ENCODE measurements around the gene RAB4B. TPM values are rescaled to one million over a fixed set of nuclear protein-coding genes. Genes with fewer than 3 reads are reported as not detected.

RAB4B gene
- polyA plus RNA-seq, 1 donor, result 19.2 TPM

DNA sequence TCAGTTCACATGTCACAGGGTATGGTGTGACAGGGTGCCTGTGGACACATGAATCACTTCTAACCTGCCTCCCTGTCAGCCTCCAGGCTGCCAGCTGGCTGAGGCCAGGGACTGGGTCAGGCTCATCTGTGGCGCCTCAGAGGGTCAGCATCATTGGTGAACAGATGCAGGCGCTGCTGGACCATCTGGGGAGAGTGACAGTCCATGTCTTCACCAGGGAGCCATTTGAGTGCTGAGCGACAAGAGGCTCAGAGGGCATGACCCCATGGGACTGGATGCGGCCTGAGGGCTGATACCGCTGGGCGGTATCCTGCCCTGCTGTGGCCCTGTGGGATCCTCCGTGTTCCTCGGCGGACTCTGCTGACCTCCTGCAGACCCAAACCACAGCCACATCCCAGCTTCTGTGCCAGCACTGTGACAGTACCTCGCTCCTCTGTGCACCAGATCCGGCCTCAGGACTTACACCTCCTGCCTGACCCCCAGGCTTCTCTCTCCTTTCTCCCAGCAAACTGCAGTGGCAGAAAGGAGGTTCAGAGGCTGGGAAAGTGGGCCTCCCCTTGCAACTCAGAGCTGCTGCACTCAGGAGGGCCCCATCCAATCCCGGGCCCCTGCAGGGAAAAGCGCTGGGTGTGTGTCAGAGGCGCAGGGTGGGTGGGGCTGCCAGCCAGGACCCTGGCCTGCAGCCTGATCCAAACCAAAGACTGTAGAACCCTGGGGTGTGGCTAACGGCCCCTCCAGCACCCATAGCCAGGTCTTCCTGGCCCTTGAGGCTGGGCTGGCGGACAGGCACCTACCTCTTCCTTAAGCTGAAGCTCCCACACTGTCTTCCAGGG, 38.0 kb upstream of the RAB4B start:
- no peaks in the 10 kb centered on the region for H3K27me3 ChIP-seq (ENCODE audit: control insufficient read depth, insufficient read depth, low read length)
- no peaks in the 10 kb centered on the region for H3K9me3 ChIP-seq (ENCODE audit: control insufficient read depth, low read depth, low read length)
- H3K27ac ChIP-seq (ENCODE audit: low read length), result no peak overlapping the region
- peaks cover 58% of the 10 kb centered on the region for H3K36me3 ChIP-seq (ENCODE audit: control insufficient read depth, insufficient read depth, low read length)
- no peak for DNase-seq
- no CpG with 5 or more reads among the region's 16 CpGs for WGBS (ENCODE audit: insufficient coverage, low lambda C conversion rate)
- H3K4me3 ChIP-seq (ENCODE audit: low read length), result no peak overlapping the region
- peaks cover 9% of the 10 kb centered on the region for H3K4me1 ChIP-seq (ENCODE audit: control insufficient read depth, insufficient read depth, low read length)

DNA sequence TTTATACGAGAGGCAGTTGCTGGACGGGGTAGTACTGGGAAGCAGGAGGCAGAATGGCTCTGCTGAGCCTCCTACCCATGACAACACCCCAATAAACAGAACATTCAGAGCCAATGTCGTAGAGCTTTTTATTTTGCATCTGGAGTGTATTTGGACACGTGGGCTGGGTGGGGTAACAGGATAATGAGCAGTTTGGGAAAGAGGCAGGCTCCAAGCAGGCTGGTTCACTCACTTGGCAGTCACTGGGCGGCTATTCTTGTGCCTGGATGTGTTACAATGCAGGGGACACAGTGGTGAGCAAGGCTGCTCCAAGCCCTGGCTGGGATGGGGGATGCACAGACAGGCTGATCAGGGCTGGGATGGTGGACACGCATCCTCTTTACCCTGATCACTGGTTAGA, 37.3 kb upstream of the RAB4B start:
- Histone ChIP-seq H3K4me1 (ENCODE audit: control insufficient read depth, insufficient read depth, low read length) (peaks cover 3% of the 10 kb centered on the region), H3K4me3 (ENCODE audit: low read length) (no peak overlapping the region), H3K9me3 (ENCODE audit: control insufficient read depth, low read depth, low read length) (no peaks in the 10 kb centered on the region), H3K27me3 (ENCODE audit: control insufficient read depth, insufficient read depth, low read length) (no peaks in the 10 kb centered on the region), H3K36me3 (ENCODE audit: control insufficient read depth, insufficient read depth, low read length) (peaks cover 52% of the 10 kb centered on the region), H3K27ac (ENCODE audit: low read length) (no peak overlapping the region)
- DNase-seq, result no peak
- WGBS (ENCODE audit: insufficient coverage, low lambda C conversion rate), result 60% methylated on average over 1 of the region's 6 CpGs

DNA sequence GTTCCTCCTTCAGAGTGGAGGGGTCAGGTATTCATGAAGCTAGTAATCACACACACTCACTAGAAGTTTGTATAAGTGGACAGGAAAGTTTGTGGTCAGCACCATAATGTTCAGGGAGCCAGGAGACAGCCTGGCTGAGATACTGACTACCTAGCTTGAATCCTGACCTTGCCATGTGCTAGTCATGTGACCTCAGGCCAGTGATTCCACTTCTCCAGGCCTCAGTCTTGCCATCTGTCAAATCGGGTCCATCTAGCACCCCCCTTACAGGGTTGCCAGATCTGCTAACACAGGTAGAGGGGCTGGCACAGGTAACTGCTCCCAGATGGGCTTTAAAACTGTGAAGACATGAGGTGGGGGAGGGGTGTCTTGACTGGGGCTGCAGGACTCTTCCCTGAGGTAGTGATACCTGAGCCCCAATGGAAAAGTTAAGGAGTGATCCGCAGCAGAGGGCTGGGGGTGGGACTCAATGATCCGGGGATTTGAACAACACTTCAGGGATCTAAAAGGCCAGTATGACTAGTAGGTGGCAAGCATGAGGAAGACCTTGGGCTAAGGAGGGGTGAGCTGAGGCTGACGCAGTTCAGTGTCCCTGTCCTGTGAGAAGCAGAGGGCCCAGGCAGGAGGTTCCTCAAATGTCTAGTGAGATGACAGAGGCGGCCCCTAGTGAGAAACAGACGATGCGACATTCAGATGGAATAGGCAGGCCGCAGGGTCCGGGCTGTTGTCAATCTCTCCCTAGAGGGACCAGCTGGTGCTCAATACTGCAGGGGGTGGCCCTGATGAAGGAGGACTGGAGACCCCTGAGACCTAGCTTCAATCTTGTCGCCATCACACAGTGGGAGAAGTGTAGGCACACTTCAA, 36.3 kb upstream of the RAB4B start:
- no peak for DNase-seq
- Histone ChIP-seq H3K4me1 (ENCODE audit: control insufficient read depth, insufficient read depth, low read length) (no peaks in the 10 kb centered on the region), H3K9me3 (ENCODE audit: control insufficient read depth, low read depth, low read length) (no peaks in the 10 kb centered on the region), H3K27me3 (ENCODE audit: control insufficient read depth, insufficient read depth, low read length) (no peaks in the 10 kb centered on the region), H3K4me3 (ENCODE audit: low read length) (no peak overlapping the region), H3K36me3 (ENCODE audit: control insufficient read depth, insufficient read depth, low read length) (peaks cover 49% of the 10 kb centered on the region), H3K27ac (ENCODE audit: low read length) (no peak overlapping the region)
- no CpG with 5 or more reads among the region's 10 CpGs for WGBS (ENCODE audit: insufficient coverage, low lambda C conversion rate)

DNA sequence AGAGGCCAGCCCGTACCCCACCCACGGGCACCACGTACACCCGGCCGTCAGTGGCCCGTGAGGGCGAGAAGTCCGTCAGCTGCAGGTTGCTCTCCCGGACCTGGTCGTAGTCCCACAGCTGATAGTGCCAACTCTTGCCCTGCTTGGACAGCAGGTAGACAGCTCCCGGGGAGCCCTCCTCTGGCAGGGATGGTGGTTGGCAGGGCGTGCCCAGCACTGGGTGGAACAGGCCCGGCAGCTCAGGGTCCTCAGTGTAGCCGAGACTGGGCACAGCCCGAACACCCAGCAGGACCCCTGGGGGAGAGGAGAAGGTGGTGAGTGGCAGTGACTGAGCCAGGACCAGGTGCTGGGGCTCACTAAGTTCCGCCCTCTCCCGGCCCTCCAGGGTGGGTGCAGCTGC, 35.6 kb upstream of the RAB4B start:
- Histone ChIP-seq H3K9me3 (ENCODE audit: control insufficient read depth, low read depth, low read length) (no peaks in the 10 kb centered on the region), H3K27ac (ENCODE audit: low read length) (no peak overlapping the region), H3K36me3 (ENCODE audit: control insufficient read depth, insufficient read depth, low read length) (peaks cover 42% of the 10 kb centered on the region), H3K4me3 (ENCODE audit: low read length) (no peak overlapping the region), H3K27me3 (ENCODE audit: control insufficient read depth, insufficient read depth, low read length) (no peaks in the 10 kb centered on the region), H3K4me1 (ENCODE audit: control insufficient read depth, insufficient read depth, low read length) (no peaks in the 10 kb centered on the region)
- no CpG with 5 or more reads among the region's 17 CpGs for WGBS (ENCODE audit: insufficient coverage, low lambda C conversion rate)
- DNase-seq, result no peak

DNA sequence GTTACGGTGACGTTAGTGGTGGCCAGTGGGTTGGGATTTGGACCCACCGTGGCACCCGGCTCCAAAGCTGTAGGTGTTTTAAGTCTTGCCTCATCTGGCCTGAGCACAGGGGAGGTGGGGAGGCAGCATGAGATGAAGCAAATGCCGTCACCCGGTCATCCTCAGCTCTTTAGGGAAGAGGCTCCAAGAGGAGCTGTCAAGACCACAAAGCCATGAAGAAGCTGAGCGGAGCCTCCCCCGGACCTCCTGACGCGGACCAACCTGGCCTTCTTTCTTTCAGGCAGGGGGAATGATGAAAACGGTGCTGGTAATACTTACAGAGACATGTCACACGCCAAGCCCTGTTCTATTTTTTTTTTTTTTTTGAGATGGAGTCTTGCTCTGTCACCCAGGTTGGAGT, 35.2 kb upstream of the RAB4B start:
- Histone ChIP-seq H3K9me3 (ENCODE audit: control insufficient read depth, low read depth, low read length) (no peaks in the 10 kb centered on the region), H3K4me1 (ENCODE audit: control insufficient read depth, insufficient read depth, low read length) (no peaks in the 10 kb centered on the region), H3K27me3 (ENCODE audit: control insufficient read depth, insufficient read depth, low read length) (no peaks in the 10 kb centered on the region), H3K27ac (ENCODE audit: low read length) (no peak overlapping the region), H3K4me3 (ENCODE audit: low read length) (no peak overlapping the region), H3K36me3 (ENCODE audit: control insufficient read depth, insufficient read depth, low read length) (peaks cover 39% of the 10 kb centered on the region)
- no CpG with 5 or more reads among the region's 12 CpGs for WGBS (ENCODE audit: insufficient coverage, low lambda C conversion rate)
- no peak for DNase-seq

DNA sequence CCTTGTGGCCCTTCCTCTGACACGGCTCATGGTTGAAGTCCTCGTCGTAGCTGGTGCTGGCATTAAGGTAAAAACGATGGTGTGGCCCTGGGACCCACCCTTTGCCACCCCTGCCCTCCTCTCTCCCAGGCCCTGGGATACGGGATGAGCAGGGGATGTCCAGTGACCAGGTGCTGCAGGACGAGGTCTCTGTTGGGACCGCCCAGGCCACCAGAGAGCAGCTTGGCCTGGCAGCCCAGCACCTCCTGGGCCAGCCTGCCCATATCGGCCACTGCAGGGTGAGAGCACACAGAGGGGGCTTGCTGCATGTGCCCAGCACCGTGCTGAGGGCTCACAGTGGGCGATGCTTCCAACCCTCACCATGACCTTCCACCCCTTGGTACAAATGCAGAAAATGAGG, 34.1 kb upstream of the RAB4B start:
- H3K4me3 ChIP-seq (ENCODE audit: low read length), result no peak overlapping the region
- H3K36me3 ChIP-seq (ENCODE audit: control insufficient read depth, insufficient read depth, low read length), result peaks cover 32% of the 10 kb centered on the region
- no peak overlapping the region for H3K27ac ChIP-seq (ENCODE audit: low read length)
- no CpG with 5 or more reads among the region's 10 CpGs for WGBS (ENCODE audit: insufficient coverage, low lambda C conversion rate)
- no peaks in the 10 kb centered on the region for H3K4me1 ChIP-seq (ENCODE audit: control insufficient read depth, insufficient read depth, low read length)
- no peak for DNase-seq
- H3K27me3 ChIP-seq (ENCODE audit: control insufficient read depth, insufficient read depth, low read length), result no peaks in the 10 kb centered on the region
- no peaks in the 10 kb centered on the region for H3K9me3 ChIP-seq (ENCODE audit: control insufficient read depth, low read depth, low read length)

DNA sequence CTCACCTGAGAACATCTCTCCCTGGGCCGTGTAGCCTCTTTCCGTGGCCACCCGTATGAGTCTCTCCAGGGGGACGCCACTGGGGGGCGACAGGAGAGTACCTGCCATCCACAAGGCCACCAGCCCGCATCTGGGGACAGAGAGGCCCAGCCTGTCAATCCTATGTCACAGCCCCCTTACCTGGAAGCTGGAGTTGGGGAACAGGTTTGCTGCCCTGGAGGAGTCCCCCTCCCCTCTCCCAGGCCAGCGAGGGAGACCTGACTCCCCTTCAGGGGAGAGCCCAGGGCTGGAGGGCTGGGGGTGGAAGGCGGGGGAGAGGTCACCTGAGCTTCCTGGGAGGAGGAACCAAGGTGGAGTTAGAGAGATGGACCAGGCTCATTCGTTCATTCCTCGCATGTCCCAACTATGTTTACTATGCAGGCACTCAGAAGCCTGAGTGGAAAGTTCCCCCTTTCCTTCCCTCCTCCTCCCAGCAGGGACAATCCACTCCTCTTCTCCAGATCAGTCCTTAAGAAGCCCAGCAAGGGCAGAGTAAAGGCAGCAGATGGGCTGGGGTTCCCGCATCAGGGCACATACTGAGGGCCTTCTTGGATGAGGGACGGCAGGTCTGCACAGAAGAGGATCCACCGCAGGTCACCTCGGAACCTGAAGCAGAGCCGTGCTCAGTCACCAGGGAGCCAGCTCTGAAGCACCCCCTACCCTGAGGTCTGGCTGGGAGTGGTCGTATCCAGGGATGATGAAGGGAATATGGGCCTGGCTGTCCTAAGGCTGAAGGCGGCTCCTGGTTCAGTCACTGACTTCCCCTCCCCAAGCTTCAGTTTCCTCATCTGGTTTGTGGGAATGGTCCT, 33.3 kb upstream of the RAB4B start:
- Histone ChIP-seq H3K36me3 (ENCODE audit: control insufficient read depth, insufficient read depth, low read length) (peaks cover 24% of the 10 kb centered on the region), H3K4me1 (ENCODE audit: control insufficient read depth, insufficient read depth, low read length) (peaks cover 6% of the 10 kb centered on the region), H3K9me3 (ENCODE audit: control insufficient read depth, low read depth, low read length) (no peaks in the 10 kb centered on the region), H3K27ac (ENCODE audit: low read length) (peak overlapping the region; percentile 23), H3K4me3 (ENCODE audit: low read length) (no peak overlapping the region), H3K27me3 (ENCODE audit: control insufficient read depth, insufficient read depth, low read length) (no peaks in the 10 kb centered on the region)
- no peak for DNase-seq
- no CpG with 5 or more reads among the region's 17 CpGs for WGBS (ENCODE audit: insufficient coverage, low lambda C conversion rate)

DNA sequence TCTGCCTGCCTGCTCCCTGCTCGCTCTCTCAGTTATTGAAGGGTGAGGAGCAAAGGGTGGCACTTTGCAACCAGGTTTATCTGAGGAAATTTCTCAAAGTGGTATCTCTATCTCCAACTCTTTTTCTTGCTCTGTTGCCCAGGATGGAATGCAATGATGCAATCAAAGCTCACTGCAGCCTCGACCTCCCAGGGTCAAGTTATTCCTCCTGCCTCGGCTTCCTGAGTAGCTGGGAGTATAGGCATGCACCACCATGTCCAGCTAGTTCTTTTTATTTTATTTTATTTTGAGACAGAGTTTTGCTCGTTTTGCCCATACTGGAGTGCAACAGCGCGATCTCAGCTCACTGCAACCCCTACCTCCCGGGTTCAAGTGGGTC, 32.7 kb upstream of the RAB4B start:
- H3K36me3 ChIP-seq (ENCODE audit: control insufficient read depth, insufficient read depth, low read length), result peaks cover 18% of the 10 kb centered on the region
- no peaks in the 10 kb centered on the region for H3K27me3 ChIP-seq (ENCODE audit: control insufficient read depth, insufficient read depth, low read length)
- peak overlapping the region; percentile 23 for H3K27ac ChIP-seq (ENCODE audit: low read length)
- DNase-seq, result peak in 1 of 2 donors; percentile 23
- H3K4me3 ChIP-seq (ENCODE audit: low read length), result no peak overlapping the region
- H3K9me3 ChIP-seq (ENCODE audit: control insufficient read depth, low read depth, low read length), result no peaks in the 10 kb centered on the region
- H3K4me1 ChIP-seq (ENCODE audit: control insufficient read depth, insufficient read depth, low read length), result peaks cover 8% of the 10 kb centered on the region
- no CpG with 5 or more reads among the region's 7 CpGs for WGBS (ENCODE audit: insufficient coverage, low lambda C conversion rate)

DNA sequence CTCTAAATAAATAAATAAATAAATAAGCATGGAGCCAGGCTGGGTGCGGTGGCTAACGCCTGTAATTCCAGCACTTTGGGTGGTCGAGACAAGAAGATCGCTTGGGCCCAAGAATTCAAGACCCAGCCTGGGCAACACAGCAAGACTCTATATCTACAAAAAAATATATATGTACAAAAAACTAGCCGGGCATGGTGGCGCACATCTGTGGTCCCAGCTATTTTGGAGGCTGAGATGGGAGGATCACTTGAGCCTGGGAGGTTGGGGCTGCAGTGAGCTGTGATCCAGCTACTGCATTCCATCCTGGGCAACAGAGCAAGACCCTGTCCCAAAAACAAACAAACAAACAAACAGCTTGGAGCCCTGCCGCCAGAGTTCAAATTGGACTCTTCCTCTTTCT, 30.5 kb upstream of the RAB4B start:
- Histone ChIP-seq H3K4me3 (ENCODE audit: low read length) (no peak overlapping the region), H3K27me3 (ENCODE audit: control insufficient read depth, insufficient read depth, low read length) (no peaks in the 10 kb centered on the region), H3K36me3 (ENCODE audit: control insufficient read depth, insufficient read depth, low read length) (peaks cover 7% of the 10 kb centered on the region), H3K9me3 (ENCODE audit: control insufficient read depth, low read depth, low read length) (no peaks in the 10 kb centered on the region), H3K4me1 (ENCODE audit: control insufficient read depth, insufficient read depth, low read length) (peaks cover 8% of the 10 kb centered on the region), H3K27ac (ENCODE audit: low read length) (no peak overlapping the region)
- DNase-seq, result no peak
- WGBS (ENCODE audit: insufficient coverage, low lambda C conversion rate), result no CpG with 5 or more reads among the region's 7 CpGs
